ENCODE measurements around the gene NPHS1. TPM values are rescaled to one million over a fixed set of nuclear protein-coding genes. Genes with fewer than 3 reads are reported as not detected.

The NPHS1 gene
- total and polyA plus RNA-seq, 12 donors: 0.31 TPM; not detected in 11

- TF ChIP-seq POLR2A (IDR thresholded peaks at IDR 0.05) (no peak), CTCF (IDR thresholded peaks at IDR 0.05) (no peak)
- peaks cover 0 to 64% of the 10 kb centered on the region in 2 donors for H3K36me3 ChIP-seq (replicated peaks in 1 of 2)
- 87 to 96% (median 91%) methylated on average over 11 to 13 of the region's 13 CpGs for WGBS, 4 donors
- no peak overlapping the region for H3K27ac ChIP-seq
- no peak overlapping the region for H3K4me3 ChIP-seq
- intact Hi-C loops (cut with DNase I): no loop called here
- H3K4me1 ChIP-seq (replicated peaks in 1 of 2): no peaks in the 10 kb centered on the region
- H3K9me3 ChIP-seq (replicated peaks in 1 of 3): no peaks in the 10 kb centered on the region
- no peak for DNase-seq
- no peaks in the 10 kb centered on the region for H3K27me3 ChIP-seq
Observed at GRCh38 chr19:35890113-35890650, 37.9 kb upstream of the NPHS1 start.

DNA sequence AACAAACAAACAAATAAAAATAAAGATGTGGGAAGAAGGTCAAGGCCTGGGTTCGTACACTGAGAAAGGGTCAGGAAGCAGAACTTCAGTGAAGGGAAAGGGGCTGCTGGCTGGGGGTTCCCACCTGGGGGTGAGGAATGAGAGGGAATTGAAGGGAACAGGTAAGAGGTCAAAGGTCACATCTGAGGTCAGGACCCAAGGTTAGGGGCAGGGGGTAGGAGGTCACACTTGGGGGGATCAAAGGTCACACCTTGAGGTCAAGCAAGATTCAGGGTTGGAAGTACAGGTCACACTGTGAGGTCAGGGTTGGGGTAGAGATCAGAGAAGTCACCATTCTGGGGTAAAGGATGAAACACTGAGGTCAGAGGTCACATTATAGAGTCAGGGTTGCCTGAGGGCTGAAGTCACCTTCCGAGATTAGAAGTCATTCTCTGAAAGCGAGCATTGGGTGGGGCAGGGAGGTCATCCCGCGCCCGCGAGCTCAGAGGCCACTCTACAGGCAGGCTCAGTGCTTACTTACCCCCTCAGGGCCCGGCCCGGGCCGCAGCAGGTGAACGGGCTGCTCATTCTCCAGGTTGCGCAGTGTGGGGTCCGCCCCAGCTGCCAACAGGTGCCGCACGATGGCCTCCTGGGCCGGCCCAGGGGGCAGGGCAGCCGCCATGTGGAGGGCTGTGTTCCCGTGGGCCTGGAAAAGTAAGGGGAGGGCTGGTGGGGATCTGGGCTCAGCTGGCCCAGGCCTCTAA, 37.2 kb upstream of the NPHS1 start:
- no peaks in the 10 kb centered on the region for H3K27me3 ChIP-seq
- H3K9me3 ChIP-seq (replicated peaks in 1 of 3): no peaks in the 10 kb centered on the region
- no peak overlapping the region for H3K27ac ChIP-seq
- intact Hi-C loops (cut with DNase I): loop anchor here in 1 of 2 donors (5.0 kb wide), 1 partner anchor 48 kb away; the partner anchor contains the start of gene LRFN3
- DNase-seq: no peak
- H3K4me1 ChIP-seq (replicated peaks in 1 of 2): no peaks in the 10 kb centered on the region
- H3K4me3 ChIP-seq: no peak overlapping the region
- WGBS, 4 donors: 94 to 97% (median 94%) methylated on average over 10 to 18 of the region's 18 CpGs
- no peak for TF ChIP-seq CTCF (IDR thresholded peaks at IDR 0.05)
- TF ChIP-seq POLR2A (IDR thresholded peaks at IDR 0.05): no peak
- H3K36me3 ChIP-seq (replicated peaks in 1 of 2): peaks cover 0 to 58% of the 10 kb centered on the region in 2 donors

DNA sequence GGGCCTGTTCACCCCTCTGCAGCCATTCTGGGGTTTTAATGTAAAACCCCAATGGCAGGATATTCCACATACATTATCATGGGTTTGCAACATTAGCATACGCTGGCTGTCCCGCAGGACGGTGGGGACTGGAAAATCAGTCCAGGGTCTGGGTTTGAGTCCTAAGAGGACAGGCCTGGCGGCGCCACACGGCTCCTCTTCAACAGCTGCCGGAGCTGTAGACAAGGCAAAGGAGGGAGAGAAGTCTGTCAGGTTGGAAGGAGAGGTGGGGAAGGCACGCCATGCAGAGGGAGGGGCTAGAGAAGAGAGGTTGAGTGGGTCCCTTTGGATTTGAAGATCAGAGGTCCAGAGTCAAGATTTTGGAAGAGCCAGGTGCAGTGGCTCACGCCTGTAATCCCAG, 36.1 kb upstream of the NPHS1 start:
- H3K27ac ChIP-seq: no peak overlapping the region
- 90 to 96% (median 92%) methylated on average over 9 of the region's 9 CpGs for WGBS, 4 donors
- H3K4me3 ChIP-seq: no peak overlapping the region
- peaks cover 0 to 47% of the 10 kb centered on the region in 2 donors for H3K36me3 ChIP-seq (replicated peaks in 1 of 2)
- no peaks in the 10 kb centered on the region for H3K27me3 ChIP-seq
- intact Hi-C loops (cut with DNase I): loop anchor here in 1 of 2 donors (5.0 kb wide), 1 partner anchor 49 kb away; the partner anchor contains the start of gene LRFN3
- no peaks in the 10 kb centered on the region for H3K9me3 ChIP-seq (replicated peaks in 1 of 3)
- no peak for DNase-seq
- TF ChIP-seq CTCF (IDR thresholded peaks at IDR 0.05) (no peak), POLR2A (IDR thresholded peaks at IDR 0.05) (no peak)
- H3K4me1 ChIP-seq (replicated peaks in 1 of 2): no peaks in the 10 kb centered on the region

- DNase-seq: no peak
- H3K27me3 ChIP-seq: no peaks in the 10 kb centered on the region
- intact Hi-C loops (cut with DNase I): loop anchor here in 1 of 2 donors (5.0 kb wide), 1 partner anchor 50 kb away; the partner anchor contains the start of gene LRFN3
- H3K27ac ChIP-seq: no peak overlapping the region
- no peaks in the 10 kb centered on the region for H3K4me1 ChIP-seq (replicated peaks in 1 of 2)
- H3K4me3 ChIP-seq: no peak overlapping the region
- WGBS, 4 donors: 95 to 100% (median 96%) methylated on average over 3 to 5 of the region's 5 CpGs
- no peak for TF ChIP-seq POLR2A (IDR thresholded peaks at IDR 0.05)
- TF ChIP-seq CTCF (IDR thresholded peaks at IDR 0.05): no peak
- H3K36me3 ChIP-seq (replicated peaks in 1 of 2): peaks cover 0 to 40% of the 10 kb centered on the region in 2 donors
- no peaks in the 10 kb centered on the region for H3K9me3 ChIP-seq (replicated peaks in 1 of 3)
Observed at GRCh38 chr19:35887197-35887596, 34.9 kb upstream of the NPHS1 start.

Data from adrenal gland (tissue), 12 donors.